GM03348 (cell line): ENCODE data around the gene COLEC12.

Experiments used
- DNase-seq: peaks from one replicate; pipeline ENCODE4 v3.0.0; 2012; ENCODE audit warnings: low spot score

Gene COLEC12

DNA sequence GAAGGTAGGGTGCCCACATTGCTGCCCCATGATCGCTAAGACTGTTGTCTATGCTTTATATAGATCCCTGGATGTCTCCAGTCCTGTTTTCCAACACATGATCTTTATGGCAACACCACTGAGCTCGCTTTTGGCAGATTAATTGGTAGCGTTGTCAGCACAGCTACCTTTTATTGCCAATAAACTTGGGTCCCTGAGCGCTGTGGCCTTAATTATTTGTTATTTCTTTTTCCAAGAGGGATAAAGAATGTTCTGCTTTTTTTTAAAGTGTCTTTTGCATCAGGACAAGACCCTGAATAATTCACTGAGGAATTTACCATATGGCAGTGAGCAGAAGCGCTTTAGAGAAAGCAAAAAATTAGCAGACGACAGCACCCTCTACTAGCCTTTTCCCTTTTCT is 113.5 kb downstream of the COLEC12 start:
- DNase-seq = no peak

DNA sequence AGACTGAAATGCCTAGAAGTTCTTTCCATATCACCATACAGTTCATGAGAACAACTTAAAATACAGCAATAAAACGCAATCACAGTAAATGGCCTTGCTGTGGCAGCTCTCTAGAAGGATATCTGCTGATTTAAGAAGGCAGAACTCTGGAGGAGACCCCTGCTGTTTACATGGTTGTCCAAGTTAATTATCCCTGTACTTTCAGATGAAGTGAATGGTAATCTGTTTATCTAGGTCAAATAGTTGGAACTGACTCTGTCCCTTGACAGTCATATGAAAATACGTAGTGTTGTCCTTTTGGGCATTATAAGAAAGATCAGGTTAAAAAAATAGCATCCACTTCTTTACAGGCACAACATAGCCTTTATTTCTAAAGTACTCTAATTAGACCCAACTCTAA is 115.6 kb downstream of the COLEC12 start:
- DNase-seq = no peak

DNA sequence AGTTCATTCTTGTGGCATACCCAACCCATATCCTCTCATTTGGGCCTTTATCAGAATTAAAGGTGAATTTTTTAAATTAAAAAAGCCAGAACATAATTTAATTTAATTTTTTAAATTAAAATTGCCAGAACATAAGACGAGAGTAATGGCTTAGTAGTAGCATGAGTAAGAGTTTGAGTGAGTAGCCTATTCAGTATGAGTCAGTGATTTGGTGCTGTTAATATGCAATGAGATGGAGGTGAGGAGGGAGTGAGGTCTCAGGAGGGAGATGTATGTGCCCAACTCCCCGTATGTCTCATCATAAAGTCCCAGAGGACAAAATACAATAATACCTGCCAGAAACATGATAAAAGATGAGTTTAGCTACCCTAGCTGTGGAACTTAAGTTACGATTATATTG is 117.4 kb downstream of the COLEC12 start:
- no peak for DNase-seq

DNA sequence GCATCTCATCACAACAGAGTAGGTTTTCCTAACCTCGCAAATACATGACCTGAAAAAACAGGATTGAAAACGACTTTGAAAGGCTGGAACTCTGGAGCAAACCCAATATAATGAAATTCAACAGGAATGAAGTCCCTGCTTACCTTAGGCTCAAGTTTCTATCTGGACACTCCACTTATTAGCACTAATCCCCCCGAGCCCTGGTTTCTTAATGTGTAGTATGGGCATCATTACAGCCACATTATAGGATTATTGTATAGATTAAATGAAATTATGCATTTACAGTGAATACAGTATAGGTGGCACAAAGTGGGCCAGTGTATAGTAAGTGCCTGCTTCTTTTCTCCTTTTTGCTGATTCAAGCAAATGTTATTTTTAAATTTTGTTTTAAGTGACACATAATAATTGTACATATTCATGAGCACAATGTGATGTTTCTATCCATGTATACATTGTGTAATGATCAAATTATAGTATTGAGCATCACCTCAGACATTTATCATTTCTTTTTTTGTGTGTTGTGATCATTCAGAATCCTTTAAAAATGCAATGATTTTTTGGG is 118.0 kb downstream of the COLEC12 start:
- no peak for DNase-seq

DNA sequence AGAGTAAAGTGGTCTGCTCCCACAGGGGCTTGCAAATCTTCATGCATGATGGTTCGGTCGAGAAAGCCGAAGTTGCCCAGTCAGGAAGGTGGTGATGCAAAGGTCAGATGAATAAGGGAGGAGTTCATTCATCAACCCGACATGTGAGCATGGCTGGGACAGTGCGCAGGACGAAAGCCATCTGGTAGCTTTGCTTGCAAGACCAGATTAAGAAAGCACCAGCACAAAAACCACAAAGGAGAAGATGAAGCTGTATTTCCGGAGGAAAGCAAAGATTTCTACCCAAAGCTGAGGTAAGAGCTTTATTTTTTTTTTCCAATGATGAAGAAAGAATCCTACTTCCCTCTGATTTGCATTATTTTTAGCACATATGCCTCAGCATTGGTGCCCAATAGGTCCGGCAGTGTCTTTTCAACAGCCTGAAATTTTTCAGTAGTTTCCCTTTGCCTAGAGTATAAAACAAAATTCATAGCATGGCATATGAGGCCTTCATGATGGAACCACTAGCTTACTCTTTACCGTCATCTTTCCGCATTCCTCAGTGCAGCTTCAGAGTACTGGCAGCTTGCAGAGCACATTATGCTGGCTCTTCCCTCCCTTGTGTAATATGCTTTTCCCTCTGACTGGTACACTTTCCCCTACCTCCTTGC is 120.7 kb downstream of the COLEC12 start:
- no peak for DNase-seq

DNA sequence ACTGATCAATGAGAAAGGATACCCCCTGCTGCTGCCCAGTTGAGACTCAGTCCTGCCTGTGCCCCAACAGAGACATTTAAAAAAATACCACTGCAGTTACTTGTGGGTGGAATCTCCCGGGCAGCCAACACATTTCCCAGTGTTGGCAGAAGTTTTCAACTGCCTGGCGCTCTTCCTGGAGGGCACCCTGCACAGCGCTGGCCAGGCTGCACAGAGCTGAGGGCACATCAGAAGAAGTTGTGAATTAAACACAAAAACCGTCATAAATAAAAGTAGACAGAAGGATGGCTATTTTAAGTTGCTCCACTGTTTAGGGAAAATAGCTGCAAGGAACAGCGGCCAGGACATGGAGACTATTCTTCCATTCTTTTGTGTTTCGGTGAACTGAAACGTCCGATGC is 122.4 kb downstream of the COLEC12 start:
- no peak for DNase-seq

DNA sequence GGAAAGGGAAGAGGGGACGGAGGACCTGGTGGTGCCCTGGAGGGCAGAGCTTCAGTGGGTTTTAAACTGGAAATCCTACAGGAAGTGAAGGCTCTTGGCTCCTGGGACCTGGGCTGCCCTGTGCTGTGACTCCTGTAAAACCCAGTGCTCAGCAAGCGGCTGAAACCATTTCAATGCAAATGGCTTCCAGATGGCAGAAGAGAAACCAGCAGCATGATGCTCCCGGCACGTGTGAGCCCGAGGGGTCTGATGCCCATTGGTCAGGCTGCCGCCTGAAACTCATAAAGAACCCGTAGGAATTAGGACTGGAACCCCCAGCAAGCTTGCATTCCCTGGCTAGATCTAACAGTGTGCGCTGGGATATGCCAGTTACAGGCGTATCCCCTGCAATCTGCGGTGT is 123.4 kb downstream of the COLEC12 start:
- no peak for DNase-seq

DNA sequence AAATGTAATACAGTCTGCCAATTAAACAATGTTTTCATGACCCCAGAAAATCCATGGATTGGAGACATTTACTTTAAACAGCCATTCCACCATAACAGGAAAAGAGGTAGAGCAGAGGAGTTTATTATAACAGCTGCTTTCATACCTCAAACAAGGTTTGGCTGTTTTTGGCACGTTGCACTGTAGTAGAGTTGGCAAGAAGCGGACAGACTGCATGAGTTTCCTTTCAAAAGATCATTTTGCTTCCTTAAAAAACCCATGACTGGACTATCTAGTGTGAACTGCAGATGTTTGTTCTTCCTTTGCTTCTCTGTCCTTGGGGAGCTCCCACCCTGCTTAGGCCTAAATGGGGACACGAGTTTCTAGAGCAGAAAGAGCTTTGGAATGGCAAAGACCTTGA is 124.2 kb downstream of the COLEC12 start:
- DNase-seq = no peak

DNA sequence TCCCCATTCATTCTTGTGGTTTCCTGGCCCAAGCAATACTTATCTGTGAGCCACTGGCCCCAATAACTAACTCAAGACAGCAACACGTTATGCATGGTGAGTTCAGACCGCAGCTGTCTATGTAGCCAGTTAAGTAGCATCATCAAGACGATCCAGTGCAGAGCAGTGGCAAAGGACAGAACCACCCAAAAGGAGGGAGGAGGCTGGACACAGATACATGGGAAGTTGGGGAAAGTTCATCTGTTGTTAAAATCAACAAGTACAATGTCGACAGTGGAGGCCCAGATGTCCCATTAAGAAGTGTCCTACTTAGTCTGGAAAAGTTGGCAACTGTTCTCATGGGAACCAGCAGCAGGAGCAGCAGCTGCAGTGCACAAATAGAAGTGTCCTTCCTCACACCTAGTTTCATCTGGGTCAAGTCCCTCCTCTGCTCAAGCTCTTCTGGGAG is 125.8 kb downstream of the COLEC12 start:
- no peak for DNase-seq

DNA sequence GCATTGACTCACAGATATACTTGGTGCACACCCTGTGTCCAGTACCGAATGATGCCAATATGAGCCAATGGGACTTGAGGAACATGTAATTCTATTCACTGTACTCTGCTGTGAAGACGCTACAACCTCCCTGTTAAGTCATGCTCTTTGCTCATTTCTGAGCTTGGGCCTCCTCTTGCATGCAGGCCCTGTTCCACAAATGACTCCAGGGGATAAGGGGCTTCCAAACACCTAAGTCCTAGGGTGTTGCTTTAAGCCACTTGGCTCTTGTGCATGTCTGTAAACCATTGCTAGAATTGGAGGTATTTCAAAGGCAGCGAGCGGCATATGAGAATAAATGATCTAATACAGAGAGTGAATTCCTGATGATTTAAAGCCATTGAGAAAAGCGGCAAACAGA is 126.7 kb downstream of the COLEC12 start:
- no peak for DNase-seq

DNA sequence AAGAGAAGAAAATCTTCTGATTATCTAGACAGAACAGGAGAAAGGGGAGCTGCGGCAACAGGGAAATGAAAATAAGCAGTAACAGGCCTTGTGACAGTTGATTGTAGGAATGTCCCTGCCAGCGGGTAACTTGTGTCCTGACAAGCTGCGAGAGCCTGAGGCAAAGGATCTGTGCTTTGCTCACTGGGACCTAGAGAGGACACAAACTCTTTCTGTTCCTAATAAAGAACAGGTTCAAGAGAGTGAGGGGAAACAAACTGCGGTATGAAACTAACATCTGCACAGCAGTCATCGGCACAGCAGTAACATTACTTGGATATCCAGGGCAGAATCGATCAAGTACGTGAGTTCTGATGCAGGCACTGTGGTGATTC is 128.9 kb downstream of the COLEC12 start:
- DNase-seq = no peak

DNA sequence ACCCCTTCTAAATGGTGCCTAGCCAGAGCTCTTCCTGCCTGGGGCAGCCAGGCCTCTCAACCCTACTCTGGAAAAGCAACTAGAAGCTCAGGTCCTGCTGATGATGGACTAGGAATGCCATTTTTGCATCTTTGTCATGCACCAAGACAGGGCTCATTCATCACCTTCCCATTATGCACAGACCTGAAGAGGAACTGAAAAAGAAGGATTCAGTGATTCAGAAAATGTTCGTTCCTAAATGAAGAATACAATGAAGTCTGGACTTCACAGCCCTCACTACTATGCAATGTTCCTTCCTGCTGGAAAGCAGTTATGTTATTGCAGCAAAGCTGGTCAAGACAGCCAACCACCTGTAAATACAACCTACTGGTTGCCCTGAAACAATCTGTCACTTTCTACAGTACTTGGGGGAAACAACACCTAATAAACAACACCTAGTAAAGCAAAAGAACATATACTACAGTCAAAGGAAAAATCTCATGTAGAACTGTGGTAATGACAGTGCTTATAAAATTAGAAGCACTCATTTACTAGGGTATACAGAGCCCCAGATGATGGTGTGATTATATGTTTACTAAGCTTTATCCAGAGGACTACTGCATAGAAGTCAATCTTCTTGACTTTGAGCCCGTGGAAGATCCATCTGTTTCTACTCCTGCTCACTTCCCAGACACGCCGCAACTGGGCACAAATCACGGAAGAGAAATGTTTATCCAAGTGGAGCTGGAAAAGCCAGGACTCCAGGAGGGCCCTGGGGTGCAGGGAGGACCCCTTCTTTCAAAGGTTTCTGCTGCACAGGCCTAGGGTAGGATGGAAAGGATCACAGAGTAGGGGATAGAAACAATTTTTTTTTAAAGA is 129.5 kb downstream of the COLEC12 start:
- DNase-seq = no peak

DNA sequence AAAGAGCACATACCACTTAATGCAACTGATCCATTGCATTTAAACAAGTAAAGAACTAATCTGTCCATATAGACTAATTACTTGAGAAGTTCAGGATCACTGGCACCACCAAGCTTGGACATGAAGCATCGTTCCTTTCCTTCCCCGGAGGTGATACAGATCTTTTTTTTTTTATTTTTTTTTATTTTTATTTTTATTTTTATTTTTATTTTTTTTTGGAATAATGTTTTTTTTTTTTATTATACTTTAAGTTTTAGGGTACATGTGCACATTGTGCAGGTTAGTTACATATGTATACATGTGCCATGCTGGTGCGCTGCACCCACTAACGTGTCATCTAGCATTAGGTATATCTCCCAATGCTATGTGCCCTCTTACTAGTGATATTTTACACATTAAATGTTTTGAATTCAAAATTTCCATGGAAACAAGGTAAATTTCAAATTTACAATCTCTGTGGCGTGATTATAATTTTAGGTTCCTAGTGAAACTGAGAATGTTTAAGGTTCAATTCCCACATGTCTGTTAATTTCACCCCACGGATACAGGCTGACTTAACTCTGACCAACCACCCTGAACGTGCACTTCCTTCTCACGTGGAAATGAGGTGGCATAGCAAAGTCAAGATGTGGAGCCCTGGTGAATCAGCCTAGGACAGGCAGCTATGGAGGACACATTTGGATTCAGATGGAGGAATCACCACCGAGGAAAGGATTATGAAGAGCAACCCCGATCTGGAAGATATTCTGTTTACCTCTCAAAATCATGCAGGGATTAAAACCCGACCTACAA is 131.1 kb downstream of the COLEC12 start:
- no peak for DNase-seq

DNA sequence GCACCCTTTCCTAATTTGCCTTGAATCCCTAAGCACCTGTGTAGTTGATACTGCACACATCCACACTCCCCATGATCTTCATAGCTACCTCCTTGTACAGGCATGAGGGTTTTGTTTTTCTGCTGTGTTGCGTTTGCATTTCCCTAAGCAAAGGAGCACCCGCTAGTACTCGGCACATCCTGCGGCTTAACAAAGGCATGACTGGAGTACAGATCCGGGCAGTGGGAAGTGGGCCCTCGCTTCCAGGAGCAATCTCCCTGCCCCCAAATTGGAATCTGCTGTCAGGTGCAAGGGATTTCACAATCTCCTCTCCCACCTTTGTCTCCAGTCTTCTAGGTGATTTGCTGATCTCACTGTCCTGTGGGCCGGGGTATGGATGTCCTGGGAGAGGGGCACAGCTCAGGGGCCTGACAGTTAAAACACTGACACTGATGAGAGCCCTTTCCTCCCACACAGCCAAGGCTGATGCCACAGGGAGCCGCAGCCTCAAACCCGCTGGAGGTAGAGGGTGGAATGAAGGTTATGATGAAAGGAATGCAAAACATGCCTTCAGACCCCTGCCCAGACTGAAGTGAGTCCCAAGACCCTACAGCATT is 133.9 kb downstream of the COLEC12 start:
- DNase-seq = no peak

DNA sequence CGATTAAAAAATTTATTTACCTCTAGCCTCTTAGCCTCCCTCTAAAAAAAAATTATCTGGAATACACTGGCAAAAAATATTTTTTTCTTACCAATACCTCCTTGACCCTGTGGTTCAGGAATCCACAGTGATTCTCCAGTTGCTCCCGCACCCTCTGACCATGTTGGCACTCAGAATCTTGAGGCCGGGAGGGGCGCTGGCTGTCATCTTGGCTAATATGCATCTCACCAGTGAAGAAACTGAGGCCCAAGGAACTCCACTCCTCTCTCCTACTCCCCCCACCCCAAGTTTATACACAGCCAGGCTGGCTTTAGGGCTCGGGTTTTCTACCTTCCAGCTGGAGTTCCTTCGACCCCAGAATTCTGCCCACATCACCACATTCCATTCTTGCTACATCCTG is 134.8 kb downstream of the COLEC12 start:
- no peak for DNase-seq

DNA sequence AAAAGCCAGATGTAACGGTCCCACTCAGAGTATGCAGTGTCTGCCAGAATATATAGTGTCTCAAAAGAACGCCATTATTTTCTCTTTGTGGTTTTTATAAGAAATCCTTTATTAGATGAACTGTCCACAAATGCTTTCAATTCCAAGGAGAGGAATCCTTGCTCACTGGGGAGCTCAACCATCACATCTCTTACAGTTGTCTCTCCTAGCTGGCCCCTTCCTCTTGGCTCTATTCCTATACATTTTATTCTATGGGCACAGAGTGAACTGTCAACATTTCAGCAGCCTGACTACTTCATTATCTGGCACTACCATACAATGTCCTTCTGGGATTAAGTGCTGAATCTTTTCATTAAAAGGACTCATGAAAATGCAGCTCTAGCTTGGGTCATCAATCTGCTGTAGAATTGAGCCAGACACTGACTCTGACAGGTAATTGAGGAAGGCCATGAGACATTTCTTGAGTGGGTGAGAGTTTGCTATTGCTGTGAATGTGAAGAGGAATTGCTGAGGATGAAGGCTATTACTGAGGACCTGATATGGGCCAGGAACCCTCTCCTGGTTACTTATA is 136.2 kb downstream of the COLEC12 start:
- DNase-seq = no peak

DNA sequence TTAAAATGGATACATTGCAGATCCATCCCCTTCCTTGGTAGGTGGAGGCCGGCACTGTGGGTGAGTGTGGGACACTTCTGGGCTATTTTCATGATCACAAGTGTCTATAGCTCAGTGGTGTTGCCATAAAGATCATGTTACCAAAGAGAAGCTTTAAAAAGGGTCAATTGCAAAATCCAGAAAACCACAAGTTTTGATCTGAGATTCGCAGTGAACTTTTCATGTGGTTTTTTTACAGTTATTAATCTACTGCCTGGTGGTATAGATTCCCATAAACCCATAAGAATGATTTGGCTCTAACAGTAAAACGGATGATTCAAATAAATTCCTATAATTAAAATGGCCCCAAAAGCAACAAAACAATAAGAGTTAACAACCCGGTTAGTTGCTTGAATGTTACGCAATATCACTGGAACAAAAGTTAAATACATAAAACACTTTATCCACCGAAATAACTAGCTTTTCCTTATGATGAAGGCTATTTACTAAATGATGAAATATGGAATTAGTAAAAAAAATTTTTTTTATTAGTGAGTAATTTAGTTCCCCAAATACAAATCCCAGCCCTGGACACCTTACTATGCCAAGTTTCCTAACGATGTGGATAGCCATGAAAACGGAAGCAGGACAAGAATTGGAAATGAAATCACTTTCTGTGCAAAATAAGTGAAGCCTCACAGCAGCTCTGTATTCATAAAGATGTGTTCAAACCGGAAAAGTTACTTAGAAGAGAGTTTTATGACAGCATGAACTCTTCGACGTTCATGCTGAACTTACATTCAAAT is 137.0 kb downstream of the COLEC12 start:
- DNase-seq = peak; percentile 49

DNA sequence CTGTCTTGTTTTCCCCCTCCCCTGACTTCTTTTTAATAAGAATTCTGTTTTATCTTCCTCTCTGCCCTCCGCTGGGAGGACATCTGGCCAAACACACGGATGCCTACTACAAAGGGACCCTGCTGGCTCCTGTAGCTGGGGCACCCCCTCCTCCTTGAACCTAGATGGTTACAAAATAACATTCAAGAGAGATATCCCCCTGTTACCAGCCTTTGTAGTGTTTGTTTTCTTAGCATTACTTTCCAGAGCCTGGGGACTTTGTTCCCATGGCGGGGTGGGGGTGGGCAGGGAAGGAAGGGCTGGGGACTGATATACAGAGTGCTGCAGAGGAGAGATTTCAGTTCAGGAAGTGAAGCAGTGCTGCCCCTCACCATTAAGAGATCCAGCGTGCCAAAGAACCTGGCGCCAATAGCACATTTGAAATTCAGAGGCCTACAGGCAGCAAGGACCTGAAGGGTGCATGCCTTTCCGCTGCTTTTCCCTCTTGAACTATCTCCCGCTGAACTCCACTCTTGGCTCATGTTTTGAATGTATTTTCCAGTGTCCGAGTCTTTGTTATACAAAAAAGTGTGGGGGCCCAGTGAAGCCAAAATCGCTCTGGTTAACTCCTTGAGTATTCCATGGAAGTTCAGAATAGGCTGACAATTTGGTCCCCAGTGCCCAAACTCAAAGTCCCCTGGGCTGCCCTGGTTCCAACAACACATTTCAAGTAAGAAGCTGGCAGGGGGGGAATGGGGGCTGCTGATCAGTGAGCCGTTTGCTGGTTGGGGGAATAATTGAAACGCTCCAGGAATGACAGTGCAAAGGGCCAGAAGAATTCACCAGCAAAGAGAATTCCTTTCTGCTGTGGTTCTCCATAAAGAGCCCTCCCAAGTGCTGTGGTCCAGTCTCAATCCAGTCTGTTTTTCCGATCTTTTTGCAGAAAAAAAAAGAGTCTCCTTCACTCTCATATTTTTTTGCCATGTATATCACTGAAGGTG is 137.9 kb downstream of the COLEC12 start:
- DNase-seq = peak; percentile 37

DNA sequence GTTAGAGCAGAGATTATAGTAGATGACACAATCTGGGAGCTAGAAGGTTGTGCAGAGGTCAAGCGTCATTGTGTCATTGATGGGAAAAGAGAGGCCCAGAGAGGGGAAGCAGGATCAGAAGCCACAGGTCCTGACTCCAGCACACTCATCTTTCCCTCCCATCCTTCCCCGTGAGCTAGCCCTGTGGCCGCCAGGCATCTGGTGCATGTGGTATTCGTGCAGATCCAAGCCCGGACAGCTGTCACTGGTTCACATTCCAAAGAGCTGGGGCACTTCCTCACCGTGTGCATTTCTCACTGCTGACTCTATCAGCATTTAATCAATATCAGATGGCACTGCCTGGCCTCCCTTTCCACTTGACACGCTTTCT is 138.6 kb downstream of the COLEC12 start:
- peak; percentile 93 for DNase-seq
